ENCODE results near the gene UBE2L3. TPM values are rescaled to one million over a fixed set of nuclear protein-coding genes. Genes with fewer than 3 reads are reported as not detected.
"Not testable (repeated sequence)": the region's sequence is repeated elsewhere in the genome, so short reads cannot be mapped to it uniquely, and the experiment has no call there.

The UBE2L3 gene
- total and polyA plus RNA-seq, 9 donors, result 28.2 to 46.2 (median 42.1) TPM

GRCh38 chr22:21599053-21599893 is 31.8 kb downstream of the UBE2L3 start:
- 89% methylated on average over 5 of the region's 6 CpGs for WGBS (ENCODE audit: insufficient coverage)
- DNase-seq, result no peak
- no peaks in the 10 kb centered on the region for H3K9me3 ChIP-seq (replicated peaks; ENCODE audit: control insufficient read depth, low read depth, low read length)
- peaks cover 29% of the 10 kb centered on the region for H3K36me3 ChIP-seq (ENCODE audit: control insufficient read depth, insufficient read depth, low read length)
- H3K4me3 ChIP-seq (ENCODE audit: low read length), result no peak overlapping the region
- H3K27ac ChIP-seq (ENCODE audit: low read length), result no peak overlapping the region
- no peaks in the 10 kb centered on the region for H3K4me1 ChIP-seq (ENCODE audit: control insufficient read depth, insufficient read depth, low read length)
- no peaks in the 10 kb centered on the region for H3K27me3 ChIP-seq (ENCODE audit: control insufficient read depth, insufficient read depth, low read length)

GRCh38 chr22:21602579-21602978 is 35.1 kb downstream of the UBE2L3 start:
- DNase-seq, result no peak

GRCh38 chr22:21603973-21604372 is 36.5 kb downstream of the UBE2L3 start:
- H3K36me3 ChIP-seq (ENCODE audit: control insufficient read depth, insufficient read depth, low read length), result peaks cover 9% of the 10 kb centered on the region
- no peak for DNase-seq
- no peak overlapping the region for H3K27ac ChIP-seq (ENCODE audit: low read length)
- WGBS (ENCODE audit: insufficient coverage), result 100% methylated on average over 5 of the region's 9 CpGs
- no peaks in the 10 kb centered on the region for H3K9me3 ChIP-seq (replicated peaks; ENCODE audit: control insufficient read depth, low read depth, low read length)
- H3K4me1 ChIP-seq (ENCODE audit: control insufficient read depth, insufficient read depth, low read length), result no peaks in the 10 kb centered on the region
- H3K27me3 ChIP-seq (ENCODE audit: control insufficient read depth, insufficient read depth, low read length), result no peaks in the 10 kb centered on the region
- no peak overlapping the region for H3K4me3 ChIP-seq (ENCODE audit: low read length)

More at GRCh38 chr22:21602579-21602978, 35.1 kb downstream of the UBE2L3 start:
- peaks cover 10% of the 10 kb centered on the region for H3K36me3 ChIP-seq (ENCODE audit: control insufficient read depth, insufficient read depth, low read length)
- H3K9me3 ChIP-seq (replicated peaks; ENCODE audit: control insufficient read depth, low read depth, low read length), result no peaks in the 10 kb centered on the region
- H3K27ac ChIP-seq (ENCODE audit: low read length), result no peak overlapping the region
- WGBS (ENCODE audit: insufficient coverage), result 94% methylated on average over 5 of the region's 6 CpGs
- H3K4me3 ChIP-seq (ENCODE audit: low read length), result no peak overlapping the region
- H3K27me3 ChIP-seq (ENCODE audit: control insufficient read depth, insufficient read depth, low read length), result no peaks in the 10 kb centered on the region
- H3K4me1 ChIP-seq (ENCODE audit: control insufficient read depth, insufficient read depth, low read length), result no peaks in the 10 kb centered on the region

DNA sequence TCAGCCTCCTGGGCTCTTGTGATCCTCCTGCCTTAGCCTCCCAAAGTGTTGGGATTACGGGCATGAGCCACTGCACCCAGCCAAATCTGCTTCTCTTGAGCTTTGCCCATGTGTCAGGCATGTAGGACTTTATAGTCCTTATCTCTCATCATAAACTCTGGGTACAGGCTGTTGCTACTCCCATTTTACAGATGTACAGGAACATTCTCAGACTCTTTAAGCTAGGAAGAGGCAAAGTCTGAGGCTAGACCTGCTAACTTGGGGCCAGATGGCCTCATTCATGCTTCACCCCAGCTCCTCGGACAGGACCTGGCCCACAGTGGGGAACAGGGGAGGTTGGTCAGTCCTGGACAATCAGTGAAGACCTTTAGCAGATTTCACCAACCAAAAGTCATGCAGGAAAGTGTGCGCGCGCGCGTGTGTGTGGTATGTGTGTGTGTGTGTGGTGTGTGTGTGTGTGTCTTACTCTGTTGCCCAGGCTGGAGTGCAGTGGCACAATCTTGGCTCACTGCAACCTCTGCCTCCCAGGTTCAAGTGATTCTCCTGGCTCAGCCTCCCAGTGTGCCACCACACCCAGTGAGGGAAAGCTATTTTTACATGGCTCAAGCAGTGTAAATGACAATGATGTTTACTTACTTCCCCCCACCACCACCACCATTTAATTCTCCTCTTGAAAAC is 38.5 kb downstream of the UBE2L3 start:
- Histone ChIP-seq H3K4me1 (ENCODE audit: control insufficient read depth, insufficient read depth, low read length) (no peaks in the 10 kb centered on the region), H3K36me3 (ENCODE audit: control insufficient read depth, insufficient read depth, low read length) (peaks cover 9% of the 10 kb centered on the region), H3K27ac (ENCODE audit: low read length) (no peak overlapping the region), H3K9me3 (replicated peaks; ENCODE audit: control insufficient read depth, low read depth, low read length) (no peaks in the 10 kb centered on the region), H3K4me3 (ENCODE audit: low read length) (no peak overlapping the region), H3K27me3 (ENCODE audit: control insufficient read depth, insufficient read depth, low read length) (no peaks in the 10 kb centered on the region)
- DNase-seq, result no peak
- WGBS (ENCODE audit: insufficient coverage), result 80% methylated on average over 2 of the region's 7 CpGs

GRCh38 chr22:21606775-21607174 is 39.3 kb downstream of the UBE2L3 start:
- no peaks in the 10 kb centered on the region for H3K27me3 ChIP-seq (ENCODE audit: control insufficient read depth, insufficient read depth, low read length)
- DNase-seq, result no peak
- peaks cover 16% of the 10 kb centered on the region for H3K36me3 ChIP-seq (ENCODE audit: control insufficient read depth, insufficient read depth, low read length)
- H3K27ac ChIP-seq (ENCODE audit: low read length), result no peak overlapping the region
- no peaks in the 10 kb centered on the region for H3K9me3 ChIP-seq (replicated peaks; ENCODE audit: control insufficient read depth, low read depth, low read length)
- H3K4me1 ChIP-seq (ENCODE audit: control insufficient read depth, insufficient read depth, low read length), result no peaks in the 10 kb centered on the region
- 95% methylated on average over 5 of the region's 8 CpGs for WGBS (ENCODE audit: insufficient coverage)
- H3K4me3 ChIP-seq (ENCODE audit: low read length), result no peak overlapping the region

DNA sequence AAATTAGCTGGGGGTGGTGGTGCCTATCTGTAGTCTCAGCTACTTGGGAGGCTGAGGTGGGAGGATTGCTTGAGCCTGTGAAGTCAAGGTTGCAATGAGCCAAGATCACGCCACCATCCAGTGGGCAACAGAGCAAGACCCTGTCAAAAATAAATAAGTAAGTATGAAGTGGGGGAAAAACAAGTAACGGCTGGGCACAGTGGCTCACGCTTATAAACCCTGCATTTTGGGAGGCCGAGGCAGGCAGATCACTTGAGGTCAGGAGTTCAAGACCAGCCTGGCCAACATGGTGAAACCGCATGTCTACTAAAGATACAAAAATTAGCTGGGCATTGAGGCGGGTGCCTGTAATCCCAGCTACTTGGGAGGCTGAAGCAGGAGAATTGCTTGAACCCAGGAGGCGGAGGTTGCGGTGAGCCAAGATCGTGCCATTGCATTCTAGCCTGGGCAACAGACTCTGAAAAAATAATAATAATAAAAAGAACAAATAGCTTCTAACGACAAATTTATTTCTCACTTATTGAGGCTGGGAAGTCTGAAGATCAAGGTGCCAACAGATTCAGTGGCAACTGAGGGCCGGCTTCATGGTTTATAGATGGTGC is 42.1 kb downstream of the UBE2L3 start:
- H3K4me3 ChIP-seq (ENCODE audit: low read length); H3K27ac ChIP-seq (ENCODE audit: low read length); H3K9me3 ChIP-seq (replicated peaks; ENCODE audit: control insufficient read depth, low read depth, low read length); DNase-seq; H3K4me1 ChIP-seq (ENCODE audit: control insufficient read depth, insufficient read depth, low read length); H3K27me3 ChIP-seq (ENCODE audit: control insufficient read depth, insufficient read depth, low read length): not testable (repeated sequence)
- 94% methylated on average over 5 of the region's 11 CpGs for WGBS (ENCODE audit: insufficient coverage)
- H3K36me3 ChIP-seq (ENCODE audit: control insufficient read depth, insufficient read depth, low read length), result peaks cover 36% of the 10 kb centered on the region

- no peaks in the 10 kb centered on the region for H3K27me3 ChIP-seq (ENCODE audit: control insufficient read depth, insufficient read depth, low read length)
- no peak overlapping the region for H3K4me3 ChIP-seq (ENCODE audit: low read length)
- no peak overlapping the region for H3K27ac ChIP-seq (ENCODE audit: low read length)
- H3K4me1 ChIP-seq (ENCODE audit: control insufficient read depth, insufficient read depth, low read length), result no peaks in the 10 kb centered on the region
- no peak for DNase-seq
- H3K9me3 ChIP-seq (replicated peaks; ENCODE audit: control insufficient read depth, low read depth, low read length), result no peaks in the 10 kb centered on the region
- WGBS (ENCODE audit: insufficient coverage), result 50% methylated on average over 1 of the region's 4 CpGs
- peaks cover 36% of the 10 kb centered on the region for H3K36me3 ChIP-seq (ENCODE audit: control insufficient read depth, insufficient read depth, low read length)
These were observed 43.9 kb downstream of the UBE2L3 start for GRCh38 chr22:21611210-21611977.

DNA sequence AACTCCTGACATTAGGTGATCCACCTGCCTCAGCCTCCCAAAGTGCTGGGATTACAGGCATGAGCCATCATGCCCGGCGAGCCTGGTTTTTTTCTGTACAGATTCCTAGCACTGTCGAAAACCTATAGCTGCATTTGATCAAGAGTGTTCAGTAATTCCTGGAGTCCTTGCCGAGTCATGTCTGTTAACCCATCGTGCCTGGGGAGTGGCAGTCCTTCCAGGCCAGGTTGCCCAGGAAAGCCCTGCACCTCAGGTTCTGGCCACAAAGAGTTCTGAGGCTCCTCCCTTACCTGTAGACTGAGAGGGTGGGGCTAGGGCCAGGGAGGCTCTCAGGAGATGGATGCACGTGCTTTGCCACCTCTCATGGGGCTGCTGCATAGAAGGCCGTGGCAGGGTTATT is 45.3 kb downstream of the UBE2L3 start:
- Histone ChIP-seq H3K27me3 (ENCODE audit: control insufficient read depth, insufficient read depth, low read length) (no peaks in the 10 kb centered on the region), H3K4me1 (ENCODE audit: control insufficient read depth, insufficient read depth, low read length) (no peaks in the 10 kb centered on the region), H3K4me3 (ENCODE audit: low read length) (no peak overlapping the region), H3K27ac (ENCODE audit: low read length) (no peak overlapping the region), H3K36me3 (ENCODE audit: control insufficient read depth, insufficient read depth, low read length) (peaks cover 36% of the 10 kb centered on the region), H3K9me3 (replicated peaks; ENCODE audit: control insufficient read depth, low read depth, low read length) (no peaks in the 10 kb centered on the region)
- no peak for DNase-seq
- 92% methylated on average over 5 of the region's 7 CpGs for WGBS (ENCODE audit: insufficient coverage)

- Histone ChIP-seq H3K4me1 (ENCODE audit: control insufficient read depth, insufficient read depth, low read length) (no peaks in the 10 kb centered on the region), H3K4me3 (ENCODE audit: low read length) (no peak overlapping the region), H3K27ac (ENCODE audit: low read length) (no peak overlapping the region), H3K36me3 (ENCODE audit: control insufficient read depth, insufficient read depth, low read length) (peaks cover 39% of the 10 kb centered on the region), H3K9me3 (replicated peaks; ENCODE audit: control insufficient read depth, low read depth, low read length) (no peaks in the 10 kb centered on the region), H3K27me3 (ENCODE audit: control insufficient read depth, insufficient read depth, low read length) (no peaks in the 10 kb centered on the region)
- 86% methylated on average over 1 of the region's 4 CpGs for WGBS (ENCODE audit: insufficient coverage)
- DNase-seq, result no peak
These were observed 46.2 kb downstream of the UBE2L3 start for GRCh38 chr22:21613553-21614233.

All from muscle of leg (tissue), 11 donors.